Measurements from ENCODE around the gene FGGY.

Gene FGGY

DNA sequence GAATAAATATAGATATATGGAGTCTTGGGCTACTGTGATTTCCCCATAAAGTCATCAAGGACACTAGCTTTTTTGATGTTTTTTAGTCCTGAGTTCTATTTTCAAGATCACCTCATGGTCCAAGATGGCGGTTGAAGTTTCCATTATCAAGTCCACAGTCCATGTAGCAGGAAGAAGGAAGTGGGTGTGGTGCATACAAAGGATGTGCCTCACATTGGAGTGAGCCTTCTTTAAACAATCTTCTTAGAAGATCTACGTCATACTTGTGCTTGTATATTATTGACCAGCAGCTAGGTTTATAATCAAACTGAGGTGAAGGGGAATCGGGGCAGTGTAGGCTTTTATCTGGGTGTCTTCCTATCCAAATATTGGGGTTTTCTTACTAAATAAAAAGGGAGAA is 93.4 kb downstream of the FGGY start:
- DNase-seq (ENCODE audit: low read depth): no peak

DNA sequence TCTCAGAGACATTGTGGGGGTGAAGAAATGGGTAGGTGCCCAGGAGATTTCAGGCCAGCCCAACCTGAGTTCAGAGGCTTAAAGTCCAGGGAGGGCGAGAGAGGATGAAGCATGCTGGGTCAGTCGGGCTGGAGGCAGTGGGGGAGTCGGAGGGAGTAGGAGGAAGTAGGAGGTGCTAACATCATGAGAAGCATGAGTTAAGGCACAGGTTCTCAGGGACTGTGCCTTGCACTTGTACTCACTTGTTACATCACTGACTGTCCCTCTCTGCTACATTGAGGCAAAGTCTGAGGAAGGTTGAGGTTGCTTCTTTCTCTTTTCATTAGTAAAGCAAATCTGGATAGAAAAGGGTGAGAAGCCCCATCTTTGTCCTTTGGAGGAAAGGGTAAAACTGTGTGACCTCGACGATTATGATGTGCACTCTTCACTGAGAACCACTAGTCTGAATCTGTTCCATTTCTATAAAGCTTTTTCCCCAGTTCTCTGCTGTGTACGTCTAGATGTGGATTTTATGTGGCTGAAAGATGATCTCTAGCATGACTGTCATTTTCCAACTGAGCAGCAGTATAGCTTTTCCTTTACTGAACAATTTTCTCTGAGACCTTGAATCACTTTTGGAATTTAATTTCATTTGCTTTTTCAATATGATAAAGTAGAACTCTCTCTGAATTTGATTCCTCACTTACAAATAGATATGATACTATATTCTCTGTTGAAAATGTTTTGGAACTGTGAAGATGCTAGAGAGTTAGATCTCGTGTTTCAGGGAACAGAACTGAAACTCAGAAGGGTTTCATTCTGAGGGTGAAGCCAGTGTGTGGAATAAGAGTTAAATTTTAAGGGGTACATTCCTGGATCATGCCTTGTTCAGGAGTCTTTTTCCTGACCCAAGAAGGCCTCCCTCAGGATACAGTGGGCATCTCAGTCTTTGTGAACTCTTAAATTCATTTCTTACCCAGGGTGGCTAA is 94.6 kb downstream of the FGGY start:
- no peak for DNase-seq (ENCODE audit: low read depth)

DNA sequence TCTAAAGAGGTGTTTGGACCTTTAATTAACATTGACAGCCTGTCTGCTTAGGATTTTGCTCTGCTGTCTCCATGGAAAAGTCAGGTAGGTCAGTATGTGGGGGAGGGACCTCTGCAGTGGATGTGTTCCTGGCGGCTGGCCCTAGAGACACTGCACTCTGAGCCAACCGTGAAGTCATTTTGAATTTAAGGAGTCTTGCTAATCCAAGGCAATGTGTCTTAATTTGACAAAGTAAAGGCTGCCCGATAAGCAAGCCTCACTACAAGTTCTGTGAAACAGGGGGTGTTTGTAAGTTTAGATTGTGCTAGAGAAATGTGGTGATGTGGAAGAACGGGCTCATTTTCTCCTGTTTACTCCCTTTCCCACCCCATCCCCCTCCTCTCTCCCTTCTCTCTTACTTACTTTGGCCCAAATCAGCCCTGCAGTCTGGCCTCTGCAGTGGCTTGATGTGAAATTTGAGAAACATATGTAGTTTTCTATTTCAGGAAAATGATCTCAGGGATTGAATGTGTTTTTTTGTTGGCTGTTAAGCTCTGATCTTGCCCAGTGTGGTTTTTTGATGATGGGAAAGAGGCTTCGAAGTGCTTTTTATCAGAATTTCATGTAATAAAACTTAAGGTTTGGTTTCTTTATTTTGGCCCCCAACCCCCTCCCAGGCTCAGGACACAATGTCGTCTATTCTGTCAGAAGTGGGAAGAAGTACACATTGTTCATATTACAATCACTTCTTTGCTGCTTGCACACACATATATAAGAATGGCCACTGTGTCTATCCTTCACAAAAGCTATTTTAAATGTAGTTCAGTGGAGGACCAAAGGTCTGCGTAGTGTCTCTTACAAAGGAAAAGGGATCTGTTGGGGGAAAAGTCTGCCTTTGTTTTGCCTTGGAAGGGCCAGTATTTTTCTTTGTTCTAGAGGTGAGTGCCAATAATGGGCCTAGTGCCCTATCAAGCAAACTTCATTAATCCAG is 96.6 kb downstream of the FGGY start:
- DNase-seq (ENCODE audit: low read depth): no peak

DNA sequence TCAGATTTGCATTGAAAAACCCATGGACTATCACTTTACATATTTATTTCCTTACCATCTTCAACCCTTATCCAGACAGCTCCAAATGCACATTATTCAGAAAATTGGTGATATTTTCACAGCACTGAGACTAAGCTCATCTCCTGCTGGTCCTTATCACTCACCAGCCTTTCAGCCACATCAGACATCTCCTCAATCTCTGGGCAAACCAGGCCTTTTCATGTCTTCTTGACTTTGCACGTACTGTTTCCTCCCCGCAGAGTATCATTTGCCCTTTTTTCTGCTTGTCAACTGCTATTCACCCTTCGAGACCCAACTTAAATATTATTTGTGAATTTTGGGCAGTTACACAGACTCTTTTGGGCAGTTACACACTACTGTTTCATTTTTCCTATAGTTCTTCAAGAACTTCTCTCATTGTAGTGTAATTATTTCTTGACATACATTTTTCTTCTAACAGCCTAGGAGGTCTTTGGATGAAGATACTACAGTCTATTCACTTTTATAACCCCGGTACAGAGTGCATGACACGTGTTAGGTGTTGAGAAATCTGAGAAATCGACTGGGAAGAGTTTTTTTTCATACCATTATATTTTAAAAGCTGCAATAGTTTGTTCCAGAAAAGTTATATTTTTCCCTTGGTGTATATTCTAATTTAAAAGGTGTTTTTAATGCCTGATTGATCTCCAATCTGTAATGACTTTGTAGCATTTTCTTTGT is 98.0 kb downstream of the FGGY start:
- DNase-seq (ENCODE audit: low read depth): no peak

DNA sequence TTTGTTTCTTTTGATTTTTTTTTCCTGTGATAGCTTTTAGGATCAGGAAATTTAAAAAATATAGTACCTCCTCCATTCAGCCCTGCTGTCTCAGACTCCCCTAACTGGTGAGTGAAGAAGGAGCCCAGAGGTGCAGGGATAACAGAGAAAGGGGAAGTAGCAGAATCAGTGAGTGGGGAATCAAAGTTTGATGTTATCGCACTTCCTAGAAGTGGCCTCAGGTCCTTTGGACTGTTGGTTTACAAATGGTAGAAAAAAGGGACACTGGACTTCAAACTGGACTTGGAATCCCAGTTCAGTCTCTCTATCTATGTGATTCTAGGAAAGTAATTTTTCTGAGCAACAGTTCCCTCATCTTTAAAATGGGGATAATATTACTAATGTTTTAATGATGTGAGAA is 99.5 kb downstream of the FGGY start:
- no peak for DNase-seq (ENCODE audit: low read depth)

DNA sequence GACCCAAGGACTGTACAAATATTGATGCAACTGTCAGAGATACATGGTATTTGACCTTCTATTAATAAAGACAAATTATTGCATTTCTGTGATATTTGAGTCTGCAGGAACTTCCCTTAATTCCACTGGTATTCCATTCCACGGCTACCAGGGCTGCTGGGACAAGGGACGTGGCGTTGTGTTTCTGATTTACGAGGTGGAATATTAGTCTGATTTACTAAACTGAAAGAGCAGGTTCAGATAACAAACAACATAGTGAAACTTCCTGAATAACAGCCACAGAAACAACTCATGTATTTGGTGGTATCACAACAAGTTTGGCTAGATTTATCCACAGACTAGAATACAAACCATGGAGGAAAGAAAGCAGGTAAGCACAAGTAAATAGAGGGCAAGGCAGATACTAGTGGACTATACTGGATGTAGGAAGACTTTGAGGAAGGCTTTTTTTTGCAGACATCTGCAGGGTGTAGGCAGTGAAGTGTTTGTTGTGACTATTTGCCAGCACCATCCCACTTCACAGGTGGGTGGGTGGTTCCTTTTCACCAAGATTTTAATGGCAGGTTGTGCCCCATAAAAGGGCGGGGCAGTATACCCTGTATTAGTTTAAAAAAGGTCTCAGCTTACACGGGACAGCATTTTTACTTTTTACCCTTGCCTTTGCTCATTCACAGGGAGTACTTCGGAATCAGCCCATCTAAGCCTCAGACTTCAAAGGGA is 100.4 kb downstream of the FGGY start:
- DNase-seq (ENCODE audit: low read depth): no peak

DNA sequence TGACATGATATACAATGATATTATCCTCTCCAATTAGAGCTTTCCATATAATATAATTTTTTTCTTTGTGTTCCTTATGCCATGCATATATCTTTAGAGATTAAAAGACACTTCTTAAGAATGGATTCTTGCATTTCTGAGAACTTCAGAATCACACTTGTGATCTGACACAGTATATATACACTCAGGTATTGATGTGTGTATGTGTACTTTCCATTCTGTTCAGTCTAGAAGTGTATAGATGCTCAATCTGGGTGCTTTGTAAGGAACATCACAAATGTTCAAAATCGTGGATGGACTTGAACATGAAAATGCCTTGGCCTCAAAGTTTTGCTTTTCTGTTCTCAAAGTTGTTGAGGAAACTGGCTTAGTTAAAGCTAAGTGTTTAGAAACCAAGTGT is 102.7 kb downstream of the FGGY start:
- no peak for DNase-seq (ENCODE audit: low read depth)

DNA sequence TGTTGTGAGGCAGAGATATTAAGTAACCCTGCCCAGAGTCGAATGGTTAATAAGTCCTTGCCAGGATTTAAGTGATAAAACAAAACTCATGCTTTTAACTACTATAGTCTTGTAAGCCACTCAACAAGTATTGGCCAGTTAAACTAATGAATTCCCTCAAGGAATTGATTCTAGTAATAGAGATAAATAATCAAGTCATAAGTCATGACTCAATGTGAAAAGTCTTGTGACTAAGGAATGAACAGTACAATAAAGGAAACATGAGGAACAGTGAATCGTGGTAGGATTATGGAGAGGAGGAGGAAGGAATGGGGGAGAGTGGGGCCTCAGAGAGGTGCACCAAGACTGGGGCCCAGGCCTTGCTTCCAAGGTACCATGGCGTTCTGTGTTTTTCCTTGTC is 104.7 kb downstream of the FGGY start:
- no peak for DNase-seq (ENCODE audit: low read depth)

DNA sequence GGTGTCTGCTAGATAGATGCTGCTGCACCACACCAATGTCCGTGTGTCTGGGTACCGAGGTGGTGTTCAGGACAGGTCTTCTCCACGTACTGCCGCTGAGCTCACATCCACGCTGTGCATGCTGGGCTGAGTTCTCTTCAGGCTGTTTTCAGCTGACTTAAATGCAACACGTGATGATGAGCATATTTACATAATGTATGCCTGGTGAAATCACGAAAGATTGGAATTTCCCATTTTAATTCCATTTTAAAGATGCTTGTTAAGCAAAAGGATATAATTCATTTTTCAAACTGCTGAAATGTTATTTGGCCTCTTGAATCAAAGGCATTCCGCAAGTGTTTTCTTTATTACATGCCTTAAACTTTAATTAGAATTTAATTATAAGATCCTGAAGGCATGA is 107.9 kb downstream of the FGGY start:
- no peak for DNase-seq (ENCODE audit: low read depth)

DNA sequence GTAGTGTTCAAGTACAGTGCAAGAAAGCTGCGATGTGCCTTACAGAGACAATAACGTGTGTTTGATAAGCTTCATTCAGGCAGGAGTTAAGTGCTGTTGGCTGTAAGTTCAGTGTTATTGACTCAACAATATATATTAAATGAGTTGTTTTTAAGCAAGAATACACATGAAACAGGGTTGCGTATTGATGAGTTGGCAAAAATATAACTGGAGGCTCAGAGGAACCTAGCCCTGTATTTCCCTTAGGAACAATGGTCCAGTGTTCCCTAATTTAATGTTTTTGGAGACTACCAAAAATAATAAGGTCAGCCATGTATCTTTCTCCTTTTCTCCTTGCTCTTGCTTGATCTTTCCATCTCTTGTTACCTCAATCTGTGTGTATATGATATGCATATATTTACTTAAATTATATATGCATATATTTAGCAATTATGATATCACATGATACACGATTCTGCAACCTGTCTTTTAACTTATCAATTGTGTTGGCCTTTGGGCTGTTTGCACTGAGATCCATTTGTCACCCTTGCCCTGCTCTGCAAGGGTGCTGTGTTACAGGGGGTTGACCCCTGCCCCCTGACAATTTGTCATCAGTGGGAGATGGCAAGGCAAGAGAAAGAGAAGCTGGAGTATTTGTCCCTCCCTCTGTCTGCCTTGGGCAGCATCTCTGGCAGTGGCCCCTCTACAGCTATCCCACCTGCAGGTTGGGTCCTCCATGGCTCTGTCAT is 109.7 kb downstream of the FGGY start:
- no peak for DNase-seq (ENCODE audit: low read depth)

DNA sequence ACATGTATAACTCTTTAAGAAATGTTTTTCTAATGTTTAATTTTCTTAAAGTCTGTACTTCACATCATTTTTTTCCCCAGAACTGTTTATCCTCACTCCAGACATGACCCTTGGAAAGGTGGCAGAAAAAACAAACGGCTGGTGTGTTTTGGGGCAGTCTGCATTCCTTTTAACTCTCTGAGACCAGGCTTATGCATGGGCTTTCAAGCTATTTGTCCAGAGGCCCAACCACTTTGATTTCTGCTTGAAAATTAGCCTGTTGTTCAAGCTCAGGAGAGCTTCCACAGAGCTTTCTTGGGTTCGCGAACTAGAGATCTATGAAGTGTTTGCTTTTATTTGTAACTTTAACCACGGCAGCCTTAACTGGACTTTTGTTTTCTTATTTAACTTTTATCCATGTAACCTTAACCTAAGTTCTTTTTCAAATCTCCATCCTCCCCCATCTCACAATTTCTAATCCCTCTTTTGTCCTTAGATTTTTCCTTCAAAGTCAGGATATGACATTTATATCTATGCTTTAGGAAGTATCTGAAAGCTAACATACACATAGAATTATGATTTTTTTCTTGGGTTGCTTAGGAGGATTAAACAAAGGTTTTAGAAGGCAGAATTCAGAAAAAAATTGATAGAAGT is 111.8 kb downstream of the FGGY start:
- no peak for DNase-seq (ENCODE audit: low read depth)

DNA sequence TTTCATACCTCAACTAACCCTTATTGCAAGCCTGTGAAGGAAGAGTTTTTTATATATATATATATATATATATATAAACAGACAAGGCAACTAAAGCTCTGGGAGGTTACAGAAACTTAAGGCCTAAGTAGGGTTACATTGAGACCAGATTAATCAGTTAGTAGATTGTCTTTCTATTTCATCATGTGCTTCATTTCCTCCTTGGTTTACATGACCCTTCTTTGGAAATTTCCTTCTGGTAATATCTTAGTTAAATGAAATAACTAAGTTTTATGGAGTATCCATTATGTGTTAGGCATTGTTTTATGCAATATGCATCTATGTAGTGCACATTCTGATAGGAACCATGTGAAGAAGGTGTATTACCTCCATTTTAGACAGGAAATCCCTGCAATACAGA is 112.7 kb downstream of the FGGY start:
- no peak for DNase-seq (ENCODE audit: low read depth)

DNA sequence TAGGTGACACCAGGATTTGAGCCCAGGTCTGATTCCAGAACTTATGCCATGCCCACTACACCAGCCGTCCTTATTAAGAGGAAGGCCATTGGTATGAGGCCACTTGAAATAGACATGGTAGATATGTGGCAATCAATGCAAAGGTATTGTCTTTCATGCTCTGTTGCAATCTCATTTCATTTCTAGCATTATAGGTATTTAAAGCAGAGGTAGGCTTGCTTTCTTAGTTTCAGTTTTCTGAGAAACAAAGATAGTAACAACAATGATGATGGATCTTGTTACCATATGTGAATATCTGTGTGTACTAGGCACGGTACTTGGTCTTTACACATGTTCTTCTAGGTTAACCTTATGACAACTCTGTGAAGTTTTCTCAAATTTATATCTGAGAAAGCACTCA is 113.1 kb downstream of the FGGY start:
- no peak for DNase-seq (ENCODE audit: low read depth)

DNA sequence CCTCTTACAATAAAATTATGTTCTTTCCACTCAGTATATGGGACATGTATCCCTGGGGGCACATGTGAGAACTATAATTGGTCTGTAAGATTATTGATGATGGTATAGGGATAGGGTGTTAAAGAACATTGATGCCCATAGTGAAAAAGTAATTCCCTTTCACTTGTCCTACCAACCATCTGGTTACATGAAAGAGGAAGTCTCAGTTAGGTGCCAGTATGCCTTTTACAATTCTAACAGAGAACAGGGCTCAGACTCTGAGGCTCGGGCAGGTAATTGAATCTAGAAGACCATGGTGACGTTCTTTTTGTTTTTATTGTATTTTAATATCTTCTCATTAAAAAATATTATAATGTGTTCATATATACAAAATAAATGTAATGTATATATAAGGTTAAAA is 113.6 kb downstream of the FGGY start:
- no peak for DNase-seq (ENCODE audit: low read depth)

DNA sequence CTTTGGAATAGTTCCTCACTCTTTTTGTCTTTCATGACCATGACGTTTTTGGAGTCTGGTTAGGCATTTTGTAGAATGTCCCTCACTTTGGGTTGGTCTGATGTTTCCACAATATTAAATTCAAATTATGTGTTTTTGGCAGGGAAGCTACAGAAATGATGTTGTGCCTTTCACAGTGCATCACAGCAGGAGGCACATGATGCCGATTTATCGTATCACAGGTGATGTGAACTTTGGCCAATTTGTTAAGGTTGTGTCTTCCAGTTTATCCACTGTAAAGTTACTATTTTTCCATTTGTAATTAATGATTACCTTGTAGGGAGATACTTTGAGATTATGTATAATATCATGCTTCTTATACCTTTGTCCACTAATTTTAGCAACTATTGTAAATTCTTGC is 114.3 kb downstream of the FGGY start:
- DNase-seq (ENCODE audit: low read depth): no peak

DNA sequence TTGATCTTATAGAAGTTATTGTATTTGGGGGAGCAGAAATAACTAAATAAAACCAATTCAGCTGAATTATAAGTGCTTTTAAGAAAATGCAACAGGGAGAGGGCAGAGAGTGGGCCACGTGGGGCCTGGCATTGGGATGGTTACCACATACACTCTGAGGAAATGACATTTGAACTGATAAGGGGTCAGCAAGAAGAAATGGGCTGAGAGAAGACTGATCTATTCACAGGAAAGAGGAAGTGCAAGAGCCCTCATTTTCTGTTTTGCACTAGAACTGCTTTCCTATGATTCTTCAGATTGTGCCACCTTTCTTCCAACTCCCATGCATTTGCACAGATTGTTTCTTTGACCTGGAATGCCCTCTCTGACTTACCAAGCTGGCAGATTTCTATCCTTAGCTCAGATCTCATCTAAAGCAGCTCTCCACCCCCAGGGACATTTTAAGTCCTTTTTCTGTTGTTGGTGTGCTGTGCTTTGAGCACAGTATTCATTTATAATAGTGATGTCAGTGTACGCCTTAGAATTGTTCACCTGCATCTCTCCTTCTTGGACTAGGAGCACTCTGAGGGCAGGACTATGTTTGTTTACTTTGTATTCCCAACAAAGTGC is 115.9 kb downstream of the FGGY start:
- DNase-seq (ENCODE audit: low read depth): no peak

DNA sequence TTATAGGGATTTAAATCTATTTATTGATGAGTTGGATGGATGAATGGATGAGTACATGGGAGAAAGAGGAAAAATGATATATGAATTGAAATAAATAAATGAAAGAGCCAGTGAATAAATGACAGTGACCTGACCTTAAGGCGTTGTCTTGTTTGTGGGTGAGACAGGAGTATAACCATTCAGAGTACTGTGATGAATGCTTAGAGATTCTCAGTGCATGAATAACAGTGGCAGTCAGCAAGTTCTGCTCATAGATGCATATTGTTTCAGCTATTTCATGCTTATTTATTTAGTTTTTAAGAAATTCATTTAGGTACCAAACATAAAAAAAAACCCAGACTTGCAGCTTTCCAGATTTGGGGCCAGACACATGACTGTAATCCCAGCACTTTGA is 116.4 kb downstream of the FGGY start:
- DNase-seq (ENCODE audit: low read depth): no peak

DNA sequence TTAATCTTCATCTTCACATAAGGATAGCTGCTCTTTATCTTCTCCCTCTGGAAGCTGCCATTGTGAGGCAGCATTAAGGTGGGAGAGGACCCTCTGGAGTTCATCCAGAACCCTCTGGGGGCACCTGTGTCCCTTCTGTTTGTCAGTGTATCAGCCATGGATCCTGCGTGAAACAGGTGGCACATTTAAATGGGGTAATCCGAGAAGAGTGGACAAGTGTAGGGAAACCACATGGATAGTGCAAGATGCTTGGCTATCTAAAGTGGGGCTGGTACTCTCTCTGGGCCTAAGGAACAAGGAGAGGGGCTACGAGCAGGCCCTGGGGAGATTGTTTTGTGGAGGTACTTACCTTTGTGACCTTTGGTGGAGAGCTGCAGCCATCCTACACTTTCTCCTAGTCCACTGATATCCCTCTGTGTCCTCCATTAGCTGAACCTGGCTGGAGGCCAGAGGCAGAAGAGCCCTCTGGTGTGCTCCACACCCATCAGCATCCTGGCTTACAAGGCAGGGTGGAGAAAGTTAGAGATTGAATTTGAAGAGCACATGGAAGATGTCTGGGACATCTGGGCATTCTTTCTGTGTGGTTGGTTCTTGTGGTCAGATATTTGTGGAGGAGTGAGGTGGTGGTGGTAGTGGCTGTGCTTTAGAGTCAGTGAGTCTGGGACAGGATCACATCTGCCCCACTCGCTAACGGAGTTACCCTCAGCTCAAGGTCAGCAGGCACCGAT is 117.7 kb downstream of the FGGY start:
- no peak for DNase-seq (ENCODE audit: low read depth)

DNA sequence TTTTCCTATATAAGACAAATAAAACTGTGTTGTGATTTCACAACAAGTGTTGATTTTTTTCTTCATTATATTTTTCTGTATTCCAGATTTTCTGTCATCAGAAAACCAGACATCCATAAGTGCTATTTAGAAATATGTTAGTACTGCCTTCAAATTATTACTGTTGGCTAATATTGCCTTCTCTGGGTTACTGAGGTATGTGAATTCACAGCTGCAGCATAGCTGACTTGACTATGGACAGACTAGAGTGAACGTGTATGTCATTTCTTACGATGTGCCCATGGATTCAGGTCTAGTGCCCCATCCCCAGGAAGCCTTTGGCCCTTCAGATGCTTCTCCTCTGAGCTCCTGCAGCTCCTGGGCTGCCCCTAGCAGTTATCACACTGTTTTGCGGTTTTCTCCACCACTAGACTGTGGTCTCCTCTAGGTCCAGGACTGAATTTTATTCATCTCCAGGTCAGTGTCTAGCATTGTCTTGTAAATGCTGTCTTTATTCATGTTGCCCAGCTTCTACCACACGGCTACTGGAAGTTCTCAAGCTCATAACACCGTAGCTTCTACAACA is 118.5 kb downstream of the FGGY start:
- no peak for DNase-seq (ENCODE audit: low read depth)
